GM12891 (cell line): Measurements from ENCODE around the gene TRDN.

Experiments used
- POLR2A ChIP-seq: IDR thresholded peaks from 2 replicates; pipeline ENCODE4 v1.6.1; 2011; ENCODE audit warnings: low read depth, low read length, control low read depth
- POLR2AphosphoS5 ChIP-seq: IDR thresholded peaks from 2 replicates; pipeline ENCODE4 v1.6.1; 2011; ENCODE audit warnings: low read depth, low read length, control low read depth
- POU2F2 ChIP-seq: IDR thresholded peaks from 2 replicates; pipeline ENCODE4 v1.6.1; 2011; ENCODE audit warnings: low read depth, mild to moderate bottlenecking, control low read depth, low read length, moderate library complexity
- SPI1 ChIP-seq: IDR thresholded peaks from 2 replicates; pipeline ENCODE4 v1.6.1; 2011; ENCODE audit warnings: low read depth, low read length, control low read depth
- TAF1 ChIP-seq: IDR thresholded peaks from 2 replicates; pipeline ENCODE4 v1.6.1; 2011; ENCODE audit warnings: low read depth, low read length, control low read depth

- TF ChIP-seq SPI1 (no peak), POLR2AphosphoS5 (no peak), POLR2A (no peak), TAF1 (no peak), POU2F2 (no peak)
Observed at GRCh38 chr6:123288649-123289048, 348.1 kb downstream of the TRDN start.
